GM12891 (cell line): ENCODE data around the gene CYGB.

ENCODE experiments used
- DNase-seq: peaks from one replicate; pipeline ENCODE4 v3.0.0; 2011; ENCODE audit warnings: low spot score; ENCODE audit not compliant: insufficient read length
- FAIRE-seq: peaks from 2 replicates; lab custom pipeline; 2011; peaks lifted over from hg19 to GRCh38; lab: Jason Lieb, UNC
- PAX5 ChIP-seq: IDR thresholded peaks from 2 replicates; pipeline ENCODE4 v1.6.1; 2011; ENCODE audit warnings: low read length, moderate library complexity, mild to moderate bottlenecking; ENCODE audit not compliant: insufficient read depth, severe bottlenecking
- POLR2A ChIP-seq: IDR thresholded peaks from 2 replicates; pipeline ENCODE4 v1.6.1; 2011; ENCODE audit warnings: low read depth, low read length, control low read depth
- POLR2AphosphoS5 ChIP-seq: IDR thresholded peaks from 2 replicates; pipeline ENCODE4 v1.6.1; 2011; ENCODE audit warnings: low read depth, low read length, control low read depth
- POU2F2 ChIP-seq: IDR thresholded peaks from 2 replicates; pipeline ENCODE4 v1.6.1; 2011; ENCODE audit warnings: low read depth, mild to moderate bottlenecking, control low read depth, low read length, moderate library complexity
- SPI1 ChIP-seq: IDR thresholded peaks from 2 replicates; pipeline ENCODE4 v1.6.1; 2011; ENCODE audit warnings: low read depth, low read length, control low read depth
- TAF1 ChIP-seq: IDR thresholded peaks from 2 replicates; pipeline ENCODE4 v1.6.1; 2011; ENCODE audit warnings: low read depth, low read length, control low read depth

Gene CYGB

GRCh38 chr17:76501018-76501826, 36.3 kb downstream of the CYGB start, which contains the start of gene RHBDF2:
TSS of gene RHBDF2 (minus strand) at chr17:76501423. CDS start at chr17:76481524, 19,899 bp downstream.
- no peak for TF ChIP-seq SPI1
- no peak; the same call in 1 of the 2 replicates for TF ChIP-seq TAF1
- 0 out of 2 replicates have a peak, but pooled peaks have one; percentile 33 for TF ChIP-seq POLR2A
- TF ChIP-seq PAX5 = peak; percentile 52
- TF ChIP-seq POU2F2 = no peak
- TF ChIP-seq POLR2AphosphoS5 = peak; percentile 33; the same call in 1 of the 2 replicates
- DNase-seq (peak; percentile 94), FAIRE-seq (peak; percentile 67)

GRCh38 chr17:76500747-76501017, 36.8 kb downstream of the CYGB start:
- DNase-seq (no peak), FAIRE-seq (no peak)
- no peak for TF ChIP-seq PAX5
- no peak for TF ChIP-seq POU2F2
- no peak for TF ChIP-seq POLR2AphosphoS5
- TF ChIP-seq TAF1 = no peak
- TF ChIP-seq SPI1 = no peak
- TF ChIP-seq POLR2A = no peak

GRCh38 chr17:76500074-76500746, 37.3 kb downstream of the CYGB start:
- no peak for DNase-seq
- peak; percentile 33 for FAIRE-seq
- TF ChIP-seq SPI1 (peak; percentile 51), POLR2A (no peak)

- TF ChIP-seq TAF1 (no peak), POU2F2 (no peak), POLR2AphosphoS5 (no peak), PAX5 (no peak), POLR2A (no peak), SPI1 (no peak)
- FAIRE-seq (peak; percentile 13), DNase-seq (no peak)
These were observed 38.2 kb downstream of the CYGB start for GRCh38 chr17:76499267-76499667.

GRCh38 chr17:76498876-76499251, 38.6 kb downstream of the CYGB start:
- peak; percentile 68 for FAIRE-seq
- TF ChIP-seq POLR2AphosphoS5 (no peak), TAF1 (no peak), POU2F2 (no peak), SPI1 (0 out of 2 replicates have a peak, but pooled peaks have one; percentile 14), POLR2A (no peak)

GRCh38 chr17:76497979-76498875, 39.3 kb downstream of the CYGB start:
- DNase-seq = no peak
- TF ChIP-seq POLR2AphosphoS5 = no peak
- peak; percentile 5 for FAIRE-seq

More at GRCh38 chr17:76498876-76499251, 38.6 kb downstream of the CYGB start:
- DNase-seq = no peak

GRCh38 chr17:76497699-76497978, 39.9 kb downstream of the CYGB start:
- no peak for FAIRE-seq
- no peak for TF ChIP-seq PAX5
- TF ChIP-seq POLR2A = no peak
- no peak for TF ChIP-seq TAF1
- no peak for TF ChIP-seq POLR2AphosphoS5
- TF ChIP-seq SPI1 = no peak
- TF ChIP-seq POU2F2 = no peak
- no peak for DNase-seq

- FAIRE-seq = no peak
- no peak for DNase-seq
- no peak for TF ChIP-seq POLR2AphosphoS5
- TF ChIP-seq POU2F2 = peak; percentile 33; the same call in 1 of the 2 replicates
- peak; percentile 32 for TF ChIP-seq PAX5
These were observed 41.0 kb downstream of the CYGB start for GRCh38 chr17:76496464-76496863.

- no peak for DNase-seq
- no peak for FAIRE-seq
- no peak for TF ChIP-seq PAX5
- no peak for TF ChIP-seq POLR2A
- TF ChIP-seq TAF1 = no peak
These were observed 41.7 kb downstream of the CYGB start for GRCh38 chr17:76495663-76496400.
